Liver (tissue), 9 donors: ENCODE data around the gene SKIC8. TPM values are rescaled to one million over a fixed set of nuclear protein-coding genes. Genes with fewer than 3 reads are reported as not detected.

ENCODE experiments used
- DNase-seq: peaks from one replicate; pipeline ENCODE4 v3.0.0-alpha.2; 2017; ENCODE audit warnings: low spot score
- H3K27ac ChIP-seq, 2 donors: one replicate each; pipeline ENCODE4 v1.7.0; 2013; ENCODE audit warnings: inconsistent platforms in 2 of 2, low read length in 2 of 2, control low read depth in 1 of 2, low read depth in 1 of 2, mild to moderate bottlenecking in 1 of 2
- H3K27me3 ChIP-seq, 4 donors: one replicate each; pipeline versions ENCODE4 v1.6.1 to v1.7.0; 2013; ENCODE audit warnings: low read length in 3 of 4, inconsistent platforms in 1 of 4, mild to moderate bottlenecking in 1 of 4, moderate library complexity in 1 of 4; ENCODE audit not compliant: control insufficient read depth in 4 of 4, insufficient read depth in 4 of 4
- H3K36me3 ChIP-seq, 4 donors: one replicate each; pipeline versions ENCODE4 v1.6.1 to v1.7.0; 2013; ENCODE audit warnings: low read length in 3 of 4, mild to moderate bottlenecking in 3 of 4, low read depth in 1 of 4, moderate library complexity in 1 of 4; ENCODE audit not compliant: control insufficient read depth in 4 of 4, insufficient read depth in 3 of 4
- H3K4me1 ChIP-seq, 4 donors: one replicate each; pipeline versions ENCODE4 v1.6.1 to v1.7.0; 2013; ENCODE audit warnings: low read length in 3 of 4, mild to moderate bottlenecking in 3 of 4, moderate library complexity in 1 of 4; ENCODE audit not compliant: control insufficient read depth in 4 of 4, insufficient read depth in 4 of 4
- H3K4me3 ChIP-seq, 3 donors: one replicate each; pipeline versions ENCODE4 v1.6.1 to v1.7.0; 2013; ENCODE audit warnings: low read length in 3 of 3, control low read depth in 1 of 3, low read depth in 1 of 3, mild to moderate bottlenecking in 1 of 3
- H3K9ac ChIP-seq, 2 donors: one replicate each; pipeline ENCODE4 v1.7.0; 2013; ENCODE audit warnings: low read length in 2 of 2, mild to moderate bottlenecking in 2 of 2, moderate library complexity in 2 of 2, control low read depth in 1 of 2, low read depth in 1 of 2
- H3K9me3 ChIP-seq, 4 donors: one replicate each; pipeline versions ENCODE4 v1.6.1 to v1.7.0; 2013; ENCODE audit warnings: low read length in 3 of 4; ENCODE audit not compliant: control insufficient read depth in 4 of 4
- EGR1 ChIP-seq, 2 donors: IDR thresholded peaks; 2 replicates each; pipeline ENCODE4 v1.6.1; 2016 to 2018; ENCODE audit warnings: antibody characterized with exemption in 2 of 2, low read depth in 2 of 2
- FOXA1 ChIP-seq: IDR thresholded peaks from 2 replicates; pipeline ENCODE4 v1.6.1; 2016; ENCODE audit warnings: antibody characterized with exemption
- FOXA2 ChIP-seq: IDR thresholded peaks from 2 replicates; pipeline ENCODE4 v1.6.1; 2016; ENCODE audit warnings: antibody characterized with exemption
- GABPA ChIP-seq, 2 donors: IDR thresholded peaks in 1 of 2; conservative IDR thresholded peaks in 1 of 2; 2 replicates each; pipeline ENCODE4 v1.6.1; 2016; ENCODE audit warnings: antibody characterized with exemption in 2 of 2, mild to moderate bottlenecking in 1 of 2, moderate library complexity in 1 of 2
- HNF4G ChIP-seq: IDR thresholded peaks from 2 replicates; pipeline ENCODE4 v1.6.1; 2016; ENCODE audit warnings: antibody characterized with exemption
- MAX ChIP-seq: IDR thresholded peaks from 2 replicates; pipeline ENCODE4 v1.6.1; 2016; ENCODE audit warnings: antibody characterized with exemption
- RAD21 ChIP-seq, 2 donors: IDR thresholded peaks; 2 replicates each; pipeline ENCODE4 v1.6.1; 2016; ENCODE audit warnings: antibody characterized with exemption in 2 of 2, mild to moderate bottlenecking in 2 of 2
- SP1 ChIP-seq: IDR thresholded peaks from 2 replicates; pipeline ENCODE4 v1.6.1; 2018; ENCODE audit warnings: antibody characterized with exemption, mild to moderate bottlenecking
- YY1 ChIP-seq: IDR thresholded peaks from 2 replicates; pipeline ENCODE4 v1.6.1; 2016; ENCODE audit warnings: antibody characterized with exemption, mild to moderate bottlenecking
- ZBTB33 ChIP-seq: IDR thresholded peaks from 2 replicates; pipeline ENCODE4 v1.6.1; 2016; ENCODE audit warnings: antibody characterized with exemption
- WGBS: extraction: QIAGEN DNeasy Blood & Tissue Kit; methylation state at CpG from one replicate; pipeline ENCODE4 v1.1.7; 2013; 5-methylcytosine and 5-hydroxymethylcytosine counted together
- polyA plus RNA-seq, 2 donors: library from polyadenylated mRNA; stranded (reverse) in 1 of 2; unstranded in 1 of 2; fragments of 200-250 nt in 1 of 2; fragments of >200 nt in 1 of 2; fragmentation: Nextera tagmentation in 1 of 2; extraction: Ambion mirVana in 1 of 2; gene quantifications; one replicate each; pipeline versions ENCODE4 v1.2.1 to v1.2.3, GENCODE V29; 2013 to 2015
- total RNA-seq, 2 donors: library from RNA; depleted of rRNA; stranded (reverse); fragments of >200 nt; gene quantifications; one replicate each; pipeline ENCODE4 v1.2.3, GENCODE V29; 2014
- TF ChIP-seq, protein P1 (sequence below): IDR thresholded peaks from 2 replicates; pipeline ENCODE4 v1.6.1; 2016; ENCODE audit warnings: antibody characterized with exemption
- TF ChIP-seq, protein P2 (sequence below): IDR thresholded peaks from 2 replicates; pipeline ENCODE4 v1.6.1; 2016; ENCODE audit warnings: antibody characterized with exemption, mild to moderate bottlenecking
- donor health status: healthy.
- donor health status: healthy.
- donor health status: healthy.
- donor health status: healthy.
- donor health status: healthy.

The SKIC8 gene
- total and polyA plus RNA-seq, 4 donors = 33.4 to 48.7 (median 40.2) TPM

DNA sequence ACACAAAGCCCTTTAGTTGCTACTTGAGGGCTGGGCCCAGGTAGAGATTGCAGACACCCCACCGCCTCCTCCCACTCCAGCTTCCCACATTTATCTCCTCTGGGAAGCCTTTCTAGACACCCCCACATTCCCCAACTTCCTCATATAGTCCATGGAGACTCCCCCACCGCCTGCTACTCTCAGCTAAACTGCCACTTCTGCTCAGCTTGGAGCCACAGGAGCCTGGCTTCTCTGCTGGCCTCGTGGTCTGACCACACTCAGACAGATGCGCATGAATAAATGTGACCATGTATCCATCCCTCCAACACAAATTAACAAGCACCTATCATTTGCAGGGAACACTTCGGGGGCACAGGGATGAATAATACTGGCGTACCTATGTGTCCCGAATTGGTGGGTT, 54.5 kb downstream of the SKIC8 start:
- WGBS = 65% methylated on average over 7 of the region's 7 CpGs
- Histone ChIP-seq H3K27ac (no peak overlapping the region), H3K4me1 (no peaks in the 10 kb centered on the region), H3K36me3 (no peaks in the 10 kb centered on the region), H3K9me3 (no peaks in the 10 kb centered on the region), H3K9ac (no peak overlapping the region), H3K4me3 (no peak overlapping the region), H3K27me3 (no peaks in the 10 kb centered on the region)
- no peak for DNase-seq
- no peak for TF ChIP-seq MAX
- no peak for TF ChIP-seq FOXA2
- TF ChIP-seq, protein P1, sequence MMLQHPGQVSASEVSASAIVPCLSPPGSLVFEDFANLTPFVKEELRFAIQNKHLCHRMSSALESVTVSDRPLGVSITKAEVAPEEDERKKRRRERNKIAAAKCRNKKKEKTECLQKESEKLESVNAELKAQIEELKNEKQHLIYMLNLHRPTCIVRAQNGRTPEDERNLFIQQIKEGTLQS = no peak
- no peak for TF ChIP-seq EGR1 (IDR thresholded peaks at IDR 0.05; ENCODE audit: low read depth in 2 of 2)
- TF ChIP-seq FOXA1 = no peak
- TF ChIP-seq RAD21 (IDR thresholded peaks at IDR 0.05) = no peak
- TF ChIP-seq YY1 = no peak
- TF ChIP-seq, protein P2, sequence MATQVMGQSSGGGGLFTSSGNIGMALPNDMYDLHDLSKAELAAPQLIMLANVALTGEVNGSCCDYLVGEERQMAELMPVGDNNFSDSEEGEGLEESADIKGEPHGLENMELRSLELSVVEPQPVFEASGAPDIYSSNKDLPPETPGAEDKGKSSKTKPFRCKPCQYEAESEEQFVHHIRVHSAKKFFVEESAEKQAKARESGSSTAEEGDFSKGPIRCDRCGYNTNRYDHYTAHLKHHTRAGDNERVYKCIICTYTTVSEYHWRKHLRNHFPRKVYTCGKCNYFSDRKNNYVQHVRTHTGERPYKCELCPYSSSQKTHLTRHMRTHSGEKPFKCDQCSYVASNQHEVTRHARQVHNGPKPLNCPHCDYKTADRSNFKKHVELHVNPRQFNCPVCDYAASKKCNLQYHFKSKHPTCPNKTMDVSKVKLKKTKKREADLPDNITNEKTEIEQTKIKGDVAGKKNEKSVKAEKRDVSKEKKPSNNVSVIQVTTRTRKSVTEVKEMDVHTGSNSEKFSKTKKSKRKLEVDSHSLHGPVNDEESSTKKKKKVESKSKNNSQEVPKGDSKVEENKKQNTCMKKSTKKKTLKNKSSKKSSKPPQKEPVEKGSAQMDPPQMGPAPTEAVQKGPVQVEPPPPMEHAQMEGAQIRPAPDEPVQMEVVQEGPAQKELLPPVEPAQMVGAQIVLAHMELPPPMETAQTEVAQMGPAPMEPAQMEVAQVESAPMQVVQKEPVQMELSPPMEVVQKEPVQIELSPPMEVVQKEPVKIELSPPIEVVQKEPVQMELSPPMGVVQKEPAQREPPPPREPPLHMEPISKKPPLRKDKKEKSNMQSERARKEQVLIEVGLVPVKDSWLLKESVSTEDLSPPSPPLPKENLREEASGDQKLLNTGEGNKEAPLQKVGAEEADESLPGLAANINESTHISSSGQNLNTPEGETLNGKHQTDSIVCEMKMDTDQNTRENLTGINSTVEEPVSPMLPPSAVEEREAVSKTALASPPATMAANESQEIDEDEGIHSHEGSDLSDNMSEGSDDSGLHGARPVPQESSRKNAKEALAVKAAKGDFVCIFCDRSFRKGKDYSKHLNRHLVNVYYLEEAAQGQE = no peak
- TF ChIP-seq GABPA (IDR thresholded peaks at IDR 0.05 in 1 of 2, conservative IDR thresholded peaks at IDR 0.05 in 1 of 2) = no peak
- TF ChIP-seq HNF4G = no peak

DNA sequence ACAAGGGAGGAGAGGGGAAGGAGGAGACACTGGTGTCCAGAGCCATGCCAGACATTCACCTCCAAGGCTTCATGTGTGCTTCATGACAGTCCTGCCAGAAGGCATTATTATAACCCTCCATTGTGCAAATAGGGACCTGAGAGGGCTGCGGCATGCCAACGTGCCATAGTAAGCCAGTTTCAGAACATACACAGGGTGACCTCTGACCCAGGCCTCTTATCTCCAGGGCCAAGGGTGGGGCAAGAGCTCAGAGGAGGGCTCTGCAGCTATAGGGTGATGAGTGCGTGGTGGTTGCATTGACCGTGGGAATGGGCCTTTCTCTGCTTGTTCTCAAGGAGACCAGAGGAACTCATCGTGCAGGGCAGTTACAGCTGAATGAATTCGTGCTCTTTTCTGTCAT, 55.3 kb downstream of the SKIC8 start:
- peak; percentile 68 for DNase-seq
- Histone ChIP-seq H3K36me3 (no peaks in the 10 kb centered on the region), H3K27ac (no peak overlapping the region), H3K4me1 (no peaks in the 10 kb centered on the region), H3K9ac (no peak overlapping the region), H3K27me3 (no peaks in the 10 kb centered on the region), H3K4me3 (no peak overlapping the region), H3K9me3 (no peaks in the 10 kb centered on the region)
- TF ChIP-seq, protein P1 = no peak
- no peak for TF ChIP-seq EGR1 (IDR thresholded peaks at IDR 0.05; ENCODE audit: low read depth in 2 of 2)
- TF ChIP-seq, protein P2 = no peak
- no peak for TF ChIP-seq SP1
- no peak for TF ChIP-seq GABPA (IDR thresholded peaks at IDR 0.05 in 1 of 2, conservative IDR thresholded peaks at IDR 0.05 in 1 of 2)
- TF ChIP-seq ZBTB33 = no peak
- TF ChIP-seq RAD21 (IDR thresholded peaks at IDR 0.05) = no peak
- no peak for TF ChIP-seq HNF4G
- 82% methylated on average over 6 of the region's 6 CpGs for WGBS
